ENCODE measurements around the gene CCNY.

Gene CCNY

DNA sequence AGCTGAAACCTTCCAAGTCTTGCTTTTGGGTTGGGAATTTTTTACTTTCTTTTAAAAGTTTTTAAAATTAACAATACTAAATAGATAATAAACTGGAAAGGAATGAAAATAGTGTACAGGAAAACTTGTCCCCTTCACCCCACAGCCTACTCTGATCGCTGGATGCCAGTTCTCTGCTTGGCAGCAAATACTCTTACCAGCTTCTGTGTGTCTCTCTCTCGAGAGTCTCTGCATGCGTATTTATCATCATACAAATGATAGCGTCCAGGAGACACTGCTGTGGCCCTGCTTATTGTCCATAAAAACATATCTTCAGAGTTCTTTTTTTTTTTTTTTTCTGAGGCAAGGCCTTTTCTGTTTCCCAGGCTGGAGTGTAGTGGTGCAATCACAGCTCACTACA lies 101.5 kb downstream of the CCNY start:
- H3K27ac ChIP-seq (ENCODE audit: low read depth, low read length): no peak overlapping the region
- no peaks in the 10 kb centered on the region for H3K36me3 ChIP-seq (ENCODE audit: control insufficient read depth, low read length)
- H3K9me3 ChIP-seq (ENCODE audit: control insufficient read depth, insufficient read depth, low read length): peaks cover 25% of the 10 kb centered on the region; the same call in 1 of the 2 replicates
- no peak overlapping the region for H3K4me2 ChIP-seq (ENCODE audit: low read length)
- H3K4me3 ChIP-seq (ENCODE audit: low read length): no peak overlapping the region
- TF ChIP-seq EZH2phosphoT487 (IDR thresholded peaks at IDR 0.05; ENCODE audit: borderline replicate concordance, low read length): no peak
- TF ChIP-seq, protein P1, sequence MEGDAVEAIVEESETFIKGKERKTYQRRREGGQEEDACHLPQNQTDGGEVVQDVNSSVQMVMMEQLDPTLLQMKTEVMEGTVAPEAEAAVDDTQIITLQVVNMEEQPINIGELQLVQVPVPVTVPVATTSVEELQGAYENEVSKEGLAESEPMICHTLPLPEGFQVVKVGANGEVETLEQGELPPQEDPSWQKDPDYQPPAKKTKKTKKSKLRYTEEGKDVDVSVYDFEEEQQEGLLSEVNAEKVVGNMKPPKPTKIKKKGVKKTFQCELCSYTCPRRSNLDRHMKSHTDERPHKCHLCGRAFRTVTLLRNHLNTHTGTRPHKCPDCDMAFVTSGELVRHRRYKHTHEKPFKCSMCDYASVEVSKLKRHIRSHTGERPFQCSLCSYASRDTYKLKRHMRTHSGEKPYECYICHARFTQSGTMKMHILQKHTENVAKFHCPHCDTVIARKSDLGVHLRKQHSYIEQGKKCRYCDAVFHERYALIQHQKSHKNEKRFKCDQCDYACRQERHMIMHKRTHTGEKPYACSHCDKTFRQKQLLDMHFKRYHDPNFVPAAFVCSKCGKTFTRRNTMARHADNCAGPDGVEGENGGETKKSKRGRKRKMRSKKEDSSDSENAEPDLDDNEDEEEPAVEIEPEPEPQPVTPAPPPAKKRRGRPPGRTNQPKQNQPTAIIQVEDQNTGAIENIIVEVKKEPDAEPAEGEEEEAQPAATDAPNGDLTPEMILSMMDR (IDR thresholded peaks at IDR 0.05; ENCODE audit: low read depth, low read length, poor library complexity, severe bottlenecking): no peak
- H3F3A ChIP-seq (ENCODE audit: control insufficient read depth, insufficient read depth): no peaks in the 10 kb centered on the region
- H3K4me1 ChIP-seq (ENCODE audit: control insufficient read depth, low read length): no peaks in the 10 kb centered on the region
- H4K20me1 ChIP-seq (ENCODE audit: control insufficient read depth, insufficient read depth, low read depth, low read length): no peaks in the 10 kb centered on the region
- no peaks in the 10 kb centered on the region for H3K9me2 ChIP-seq (replicated peaks; ENCODE audit: control insufficient read depth, low read length)
- H3K79me2 ChIP-seq (ENCODE audit: control insufficient read depth, low read length): peaks cover 69% of the 10 kb centered on the region
- H3K27me3 ChIP-seq (ENCODE audit: control insufficient read depth, low read length): no peaks in the 10 kb centered on the region

DNA sequence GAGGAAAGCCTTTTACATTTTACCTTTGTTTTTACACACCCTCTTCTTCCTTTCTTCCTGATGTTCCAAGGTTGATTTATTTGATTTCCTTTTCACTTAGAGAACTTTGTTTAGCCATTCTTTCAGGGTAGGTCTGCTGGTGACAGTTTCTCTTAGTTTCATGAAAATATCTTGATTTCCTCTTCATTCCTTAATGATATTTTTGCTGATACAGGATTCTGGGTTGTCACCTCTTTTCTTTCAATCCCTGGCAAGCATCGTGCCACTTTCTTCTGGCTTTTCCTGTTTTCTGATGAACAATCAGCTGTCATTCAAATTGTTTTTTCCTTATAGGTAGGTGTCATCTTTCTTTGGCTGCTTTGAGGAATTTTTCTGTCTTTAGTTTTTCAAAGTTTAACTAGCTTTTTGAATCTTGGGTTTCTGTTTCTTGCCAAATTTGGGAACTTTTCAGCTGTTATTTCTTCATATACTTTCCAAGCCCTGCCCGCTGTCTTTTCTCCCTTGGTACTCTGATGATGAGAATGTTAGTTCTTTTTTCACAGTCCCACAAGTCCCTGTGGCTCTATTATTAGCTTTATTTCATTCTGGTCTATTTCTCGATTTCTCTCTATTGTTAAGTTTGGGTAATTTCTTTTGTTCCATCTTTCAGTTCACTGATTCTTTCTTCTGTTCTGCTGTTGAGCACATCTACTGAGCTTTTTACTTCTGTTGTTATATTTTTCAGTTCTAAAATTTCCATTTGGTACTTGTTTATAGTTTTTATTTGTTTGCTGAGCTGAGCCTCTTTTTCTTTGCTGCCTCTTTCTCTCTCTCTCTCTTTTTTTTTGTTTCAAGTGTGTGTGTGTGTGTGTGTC lies 102.6 kb downstream of the CCNY start:
- peaks cover 33% of the 10 kb centered on the region; the same call in 1 of the 2 replicates for H3K9me3 ChIP-seq (ENCODE audit: control insufficient read depth, insufficient read depth, low read length)
- H3F3A ChIP-seq (ENCODE audit: control insufficient read depth, insufficient read depth): no peaks in the 10 kb centered on the region
- TF ChIP-seq, protein P1 (IDR thresholded peaks at IDR 0.05; ENCODE audit: low read depth, low read length, poor library complexity, severe bottlenecking): no peak
- no peak for TF ChIP-seq EZH2phosphoT487 (IDR thresholded peaks at IDR 0.05; ENCODE audit: borderline replicate concordance, low read length)
- no peaks in the 10 kb centered on the region for H3K9me2 ChIP-seq (replicated peaks; ENCODE audit: control insufficient read depth, low read length)
- H3K4me2 ChIP-seq (ENCODE audit: low read length): no peak overlapping the region
- peaks cover 63% of the 10 kb centered on the region for H3K79me2 ChIP-seq (ENCODE audit: control insufficient read depth, low read length)
- H3K4me3 ChIP-seq (ENCODE audit: low read length): no peak overlapping the region
- no peak overlapping the region for H3K27ac ChIP-seq (ENCODE audit: low read depth, low read length)
- H3K4me1 ChIP-seq (ENCODE audit: control insufficient read depth, low read length): no peaks in the 10 kb centered on the region
- H3K27me3 ChIP-seq (ENCODE audit: control insufficient read depth, low read length): no peaks in the 10 kb centered on the region
- no peaks in the 10 kb centered on the region for H3K36me3 ChIP-seq (ENCODE audit: control insufficient read depth, low read length)
- no peaks in the 10 kb centered on the region for H4K20me1 ChIP-seq (ENCODE audit: control insufficient read depth, insufficient read depth, low read depth, low read length)

DNA sequence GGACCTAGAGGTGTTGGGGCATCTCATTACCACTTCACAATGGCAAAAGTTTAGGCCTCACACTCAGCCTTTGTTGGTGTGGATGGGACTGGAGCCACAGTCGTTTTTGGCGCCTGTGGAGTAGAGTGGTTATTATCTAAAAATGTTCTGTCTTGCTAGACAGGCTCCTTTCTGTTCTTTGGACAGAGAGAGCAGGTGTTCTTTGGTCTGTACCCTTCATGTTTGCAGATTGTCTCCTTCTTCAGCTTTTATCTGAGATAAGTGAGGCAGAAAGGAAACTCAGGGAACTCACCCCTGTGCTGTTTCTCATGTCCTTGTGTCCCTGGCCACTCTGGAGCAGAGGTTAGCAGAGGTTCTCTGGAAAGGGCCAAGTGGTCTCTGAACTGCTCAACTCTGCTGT lies 103.7 kb downstream of the CCNY start:
- no peaks in the 10 kb centered on the region for H3K36me3 ChIP-seq (ENCODE audit: control insufficient read depth, low read length)
- H4K20me1 ChIP-seq (ENCODE audit: control insufficient read depth, insufficient read depth, low read depth, low read length): no peaks in the 10 kb centered on the region
- peaks cover 67% of the 10 kb centered on the region for H3K79me2 ChIP-seq (ENCODE audit: control insufficient read depth, low read length)
- no peaks in the 10 kb centered on the region for H3K9me2 ChIP-seq (replicated peaks; ENCODE audit: control insufficient read depth, low read length)
- no peak overlapping the region for H3K27ac ChIP-seq (ENCODE audit: low read depth, low read length)
- H3K4me3 ChIP-seq (ENCODE audit: low read length): no peak overlapping the region
- TF ChIP-seq, protein P1 (IDR thresholded peaks at IDR 0.05; ENCODE audit: low read depth, low read length, poor library complexity, severe bottlenecking): no peak
- H3K4me1 ChIP-seq (ENCODE audit: control insufficient read depth, low read length): peaks cover under 1% of the 10 kb centered on the region; the same call in 1 of the 2 replicates
- H3K9me3 ChIP-seq (ENCODE audit: control insufficient read depth, insufficient read depth, low read length): peaks cover 43% of the 10 kb centered on the region
- no peaks in the 10 kb centered on the region for H3F3A ChIP-seq (ENCODE audit: control insufficient read depth, insufficient read depth)
- H3K4me2 ChIP-seq (ENCODE audit: low read length): no peak overlapping the region
- H3K27me3 ChIP-seq (ENCODE audit: control insufficient read depth, low read length): no peaks in the 10 kb centered on the region

Measured in DOHH2 (cell line).